Activated CD4-positive, alpha-beta T cell treated with anti-CD3 and anti-CD28 coated beads for 48 hours (primary cell): Measurements from ENCODE around the gene COX14.
"Not testable (repeated sequence)": the region's sequence is repeated elsewhere in the genome, so short reads cannot be mapped to it uniquely, and the experiment has no call there.

Experiments
- DNase-seq: peaks from one replicate; pipeline ENCODE4 v3.0.0-alpha.2; 2020

Gene COX14

DNA sequence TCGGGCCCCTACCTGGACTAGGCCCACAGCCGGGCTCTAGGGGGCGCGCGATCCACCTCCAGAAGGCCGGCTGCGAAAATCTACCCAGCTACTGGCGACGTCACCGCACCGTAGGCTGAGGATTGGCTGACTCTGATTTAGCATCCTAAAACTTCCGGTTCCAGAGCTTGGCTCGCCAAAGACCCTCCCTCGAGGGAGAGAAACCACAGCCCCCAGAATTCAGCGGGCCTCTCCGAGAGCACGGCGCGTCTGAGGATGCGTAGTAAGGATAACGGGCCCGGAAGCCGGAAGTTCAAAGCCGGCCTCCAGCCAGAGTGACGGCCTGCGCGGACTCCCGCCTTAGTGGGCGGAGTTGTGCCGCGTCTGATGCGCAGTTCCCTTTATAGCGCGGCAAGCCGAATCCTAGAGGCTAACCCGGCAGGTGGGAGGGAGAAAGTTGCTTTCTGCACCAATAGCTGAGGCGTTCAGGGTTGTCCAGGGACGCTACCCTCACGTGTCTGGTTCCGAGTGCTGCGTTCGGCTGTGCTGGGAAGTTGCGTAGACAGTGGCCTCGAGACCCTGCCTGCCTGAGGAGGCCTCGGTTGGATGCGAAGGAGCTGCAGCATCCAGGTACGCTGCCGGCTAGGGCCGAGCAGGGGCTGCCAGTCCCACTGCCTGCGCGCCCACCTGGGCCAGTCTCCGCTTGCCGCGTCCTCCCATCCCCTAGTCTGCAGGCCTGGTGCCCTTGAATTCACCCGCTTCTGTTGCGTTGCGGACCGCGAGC is at the start of gene COX14:
TSS of gene COX14 (plus strand) at position 544 of the 763 bp plus-strand sequence. CDS start 7,808 bp downstream, outside the sequence.
- DNase-seq = peak; percentile 99

DNA sequence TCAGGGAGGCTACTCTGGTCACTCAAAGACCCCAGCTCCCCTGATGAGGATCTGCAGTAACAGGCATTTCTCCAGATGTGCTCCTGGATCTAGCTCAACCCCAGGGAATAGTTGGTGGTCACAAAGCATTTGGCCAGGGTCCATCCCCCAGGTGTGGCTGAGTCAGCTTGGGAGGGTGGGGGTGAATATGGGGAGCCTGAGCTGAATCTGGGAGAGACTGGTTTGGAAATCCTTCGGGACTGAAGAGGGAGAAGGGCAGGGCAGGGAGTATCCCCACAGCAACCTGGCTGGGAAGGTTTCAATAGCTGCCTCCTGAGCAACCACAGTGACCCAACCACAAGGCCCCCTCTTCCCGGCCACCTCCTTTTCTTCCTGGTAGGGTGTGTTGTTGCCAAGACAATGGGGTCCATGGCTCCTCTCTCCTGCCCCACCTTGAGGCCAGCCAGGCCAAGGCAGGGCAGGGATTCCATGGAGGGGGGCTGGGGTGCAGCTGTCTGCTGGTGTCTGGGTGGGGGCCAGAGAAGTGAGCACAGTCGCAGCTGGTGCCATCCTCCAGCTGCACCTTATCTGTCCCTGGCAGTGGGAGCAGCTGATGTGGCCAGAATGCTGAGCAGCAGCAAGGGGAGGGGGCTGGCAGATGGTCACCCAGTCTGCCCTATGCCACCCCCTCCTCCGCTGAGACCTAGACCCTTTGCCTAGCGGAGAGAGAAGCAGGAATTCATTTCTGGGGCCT is 49.1 kb upstream of the COX14 start:
- no peak for DNase-seq

DNA sequence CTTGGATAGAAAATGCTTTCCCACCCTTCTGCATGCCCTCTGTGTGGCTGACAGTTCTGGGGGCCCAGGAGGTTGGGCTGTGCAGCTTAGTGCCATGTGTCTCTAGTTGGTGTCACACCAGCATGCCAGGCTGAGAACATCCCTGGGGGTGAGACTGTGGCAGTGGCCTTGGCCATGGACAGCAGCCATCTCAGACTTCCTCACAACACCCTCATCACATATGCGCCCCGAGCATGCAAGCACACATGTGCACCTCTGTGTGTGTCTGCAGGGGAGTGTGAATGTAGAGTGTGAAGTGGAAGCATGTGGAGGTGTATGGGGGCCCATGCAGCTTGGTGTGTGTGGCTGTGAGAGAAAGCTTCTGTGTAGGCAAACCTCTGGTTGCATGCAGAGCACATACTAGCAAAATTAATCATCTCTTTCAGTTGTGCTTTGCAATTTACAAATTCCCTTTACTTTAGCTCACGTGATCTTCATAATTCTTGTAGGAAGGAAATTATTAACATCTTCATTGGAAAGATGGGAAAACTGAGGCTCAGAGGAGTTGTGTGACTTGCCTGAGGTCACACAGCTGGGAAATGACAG is 46.2 kb upstream of the COX14 start:
- no peak for DNase-seq

DNA sequence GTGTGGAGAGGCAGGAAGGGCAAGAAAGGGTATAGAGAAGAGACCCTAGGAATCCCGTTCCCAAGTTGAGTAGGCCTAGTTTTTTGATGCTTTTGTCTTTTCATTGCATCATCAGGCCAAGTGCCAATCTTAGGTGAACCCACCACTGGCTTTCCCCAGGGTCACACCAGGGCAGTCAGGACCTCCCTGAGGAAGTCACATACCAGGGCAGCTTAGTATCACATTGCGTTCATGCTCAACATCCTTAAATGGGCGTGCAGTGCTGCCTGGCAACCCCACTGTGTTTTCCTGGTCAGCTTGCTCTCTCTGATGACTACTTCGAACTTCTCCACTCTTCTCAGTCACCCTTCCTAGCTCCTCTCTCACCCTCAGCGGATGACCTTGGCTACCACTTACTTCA is 45.6 kb upstream of the COX14 start:
- no peak for DNase-seq

DNA sequence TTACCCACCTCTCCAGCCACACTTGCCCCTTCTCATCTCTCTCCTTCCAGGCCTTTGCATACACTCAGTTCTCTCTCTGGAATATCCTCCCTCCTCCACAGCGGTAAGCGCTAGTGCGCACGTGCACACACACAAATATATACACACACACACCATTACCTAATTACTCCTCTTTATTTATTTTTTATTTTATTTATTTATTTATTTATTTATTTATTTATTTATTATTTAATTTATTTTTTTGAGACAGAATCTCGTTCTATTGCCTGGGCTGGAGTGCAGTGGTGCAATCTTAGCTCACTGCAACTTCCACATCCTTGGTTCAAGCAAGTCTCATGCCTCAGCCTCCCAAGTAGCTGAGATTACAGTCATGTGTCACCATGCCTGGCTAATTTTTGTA is 43.0 kb upstream of the COX14 start:
- DNase-seq = no peak

DNA sequence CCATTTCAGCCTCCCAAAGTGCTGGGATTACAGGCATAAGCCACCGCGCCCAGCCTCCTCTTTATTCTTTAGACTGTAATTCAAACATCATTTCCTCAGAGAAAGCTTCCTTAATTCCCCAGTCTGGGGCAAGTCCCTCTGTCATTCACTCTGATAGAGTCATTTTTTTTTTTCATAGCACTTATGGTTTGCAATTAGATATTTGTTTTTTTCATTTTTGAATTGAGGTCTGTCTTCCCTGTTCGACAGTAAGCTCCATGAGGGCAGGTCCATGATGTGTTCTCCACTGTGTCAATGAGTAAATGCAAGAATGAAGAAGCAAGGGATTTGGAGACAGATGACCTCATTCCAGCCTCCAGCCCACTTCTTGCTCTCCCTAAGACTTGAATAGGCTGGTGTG is 42.5 kb upstream of the COX14 start:
- no peak for DNase-seq

DNA sequence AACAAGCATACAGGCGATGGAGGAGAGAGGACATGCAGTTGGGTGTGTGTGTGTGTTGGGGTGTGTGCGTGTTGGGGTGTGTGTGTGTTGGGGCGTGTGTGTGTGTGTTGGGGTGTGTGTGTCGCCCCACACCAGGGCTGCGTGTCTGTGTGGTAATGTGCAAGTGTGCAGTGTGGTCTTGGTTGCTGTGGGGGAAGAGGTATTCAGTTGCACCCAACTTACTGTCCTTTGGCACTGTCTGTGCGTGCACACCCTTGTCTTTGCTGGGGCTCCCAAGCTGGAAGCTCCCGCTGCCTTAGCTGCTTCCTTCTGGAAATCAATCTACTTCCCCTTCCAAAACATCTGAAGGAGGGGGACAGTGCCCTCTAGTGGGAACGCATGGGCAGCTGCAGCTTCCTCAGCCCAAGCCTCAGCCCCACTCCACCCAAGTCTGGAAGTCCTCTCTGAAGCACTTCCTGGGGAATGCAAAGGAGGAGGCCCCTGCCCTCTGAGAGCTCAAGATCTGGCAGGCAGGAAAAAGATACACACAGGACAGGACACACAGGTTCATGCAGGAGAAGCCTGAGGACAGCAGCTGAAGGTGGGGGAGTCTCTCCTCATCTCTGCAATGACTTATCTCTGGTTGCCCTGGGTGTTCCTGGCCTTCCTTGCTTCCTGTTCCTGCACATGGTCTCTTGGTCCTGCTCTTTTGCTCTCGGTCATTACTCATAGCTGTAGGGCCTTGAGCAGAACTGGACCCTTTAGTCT is 41.5 kb upstream of the COX14 start:
- DNase-seq = peak; percentile 79

DNA sequence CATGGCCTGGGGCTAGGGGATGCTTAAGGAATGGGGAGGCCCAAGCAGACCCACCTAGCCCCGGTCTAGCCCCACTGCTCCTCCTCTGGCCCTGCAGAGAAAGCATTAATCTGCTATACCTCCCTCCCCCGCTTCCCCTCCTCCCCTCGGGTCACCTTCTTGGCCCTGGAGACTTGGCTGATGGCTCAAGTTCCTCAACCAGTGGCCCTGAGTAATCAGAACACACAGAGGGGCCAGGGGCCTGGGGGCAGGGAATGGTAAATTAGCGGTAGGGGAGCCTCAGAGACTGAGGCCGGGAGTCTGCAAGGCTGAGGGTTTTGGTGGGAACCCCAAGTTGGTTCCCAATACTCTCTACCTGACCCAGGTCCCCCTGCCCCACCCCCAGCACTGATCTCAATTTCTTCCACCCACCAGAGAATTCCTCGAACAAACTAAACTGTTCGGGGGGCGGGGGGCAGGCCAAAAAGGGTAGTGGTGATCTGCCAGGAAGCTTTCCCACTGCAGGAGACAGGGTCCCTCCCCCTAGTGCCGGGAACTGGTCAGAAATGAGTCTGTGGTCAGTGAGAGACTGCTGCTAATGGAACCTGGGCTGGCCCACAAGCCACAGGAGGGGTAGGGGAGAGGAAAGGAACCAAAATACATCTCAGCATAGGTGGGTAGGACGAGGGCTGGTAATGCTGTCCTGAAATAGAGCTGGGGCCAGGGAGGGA is 39.7 kb upstream of the COX14 start:
- DNase-seq = no peak

DNA sequence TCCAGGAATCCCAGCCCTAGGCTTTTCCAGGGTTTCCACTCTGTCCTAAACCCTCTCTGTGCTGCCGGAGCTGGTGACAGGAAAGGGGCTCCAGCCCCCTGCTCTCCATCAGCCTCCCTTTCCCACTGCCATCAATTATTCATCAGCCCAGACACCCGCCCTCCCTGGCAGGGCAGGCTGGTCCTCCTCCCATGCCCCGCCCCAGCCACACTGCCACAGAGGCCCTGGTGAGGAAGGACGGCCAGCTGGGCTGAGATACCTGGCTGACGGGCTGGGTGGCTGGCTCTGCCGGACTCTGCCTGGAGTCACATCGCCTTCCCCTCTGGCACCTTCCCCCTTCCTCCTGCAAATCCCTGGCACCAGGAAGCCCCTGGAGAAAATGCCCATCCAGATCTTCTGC is 38.8 kb upstream of the COX14 start:
- DNase-seq = no peak

DNA sequence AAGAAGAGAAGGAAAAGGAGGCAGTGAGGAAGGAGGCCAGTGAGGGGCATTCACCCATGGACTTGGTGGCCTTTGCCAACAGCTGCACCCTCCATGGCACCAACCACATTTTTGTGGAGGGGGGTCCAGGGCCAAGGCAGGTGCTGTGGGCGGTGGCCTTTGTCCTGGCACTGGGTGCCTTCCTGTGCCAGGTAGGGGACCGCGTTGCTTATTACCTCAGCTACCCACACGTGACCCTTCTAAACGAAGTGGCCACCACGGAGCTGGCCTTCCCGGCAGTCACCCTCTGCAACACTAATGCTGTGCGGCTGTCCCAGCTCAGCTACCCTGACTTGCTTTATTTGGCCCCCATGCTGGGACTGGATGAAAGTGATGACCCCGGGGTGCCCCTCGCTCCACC is 38.3 kb upstream of the COX14 start:
- DNase-seq = no peak

DNA sequence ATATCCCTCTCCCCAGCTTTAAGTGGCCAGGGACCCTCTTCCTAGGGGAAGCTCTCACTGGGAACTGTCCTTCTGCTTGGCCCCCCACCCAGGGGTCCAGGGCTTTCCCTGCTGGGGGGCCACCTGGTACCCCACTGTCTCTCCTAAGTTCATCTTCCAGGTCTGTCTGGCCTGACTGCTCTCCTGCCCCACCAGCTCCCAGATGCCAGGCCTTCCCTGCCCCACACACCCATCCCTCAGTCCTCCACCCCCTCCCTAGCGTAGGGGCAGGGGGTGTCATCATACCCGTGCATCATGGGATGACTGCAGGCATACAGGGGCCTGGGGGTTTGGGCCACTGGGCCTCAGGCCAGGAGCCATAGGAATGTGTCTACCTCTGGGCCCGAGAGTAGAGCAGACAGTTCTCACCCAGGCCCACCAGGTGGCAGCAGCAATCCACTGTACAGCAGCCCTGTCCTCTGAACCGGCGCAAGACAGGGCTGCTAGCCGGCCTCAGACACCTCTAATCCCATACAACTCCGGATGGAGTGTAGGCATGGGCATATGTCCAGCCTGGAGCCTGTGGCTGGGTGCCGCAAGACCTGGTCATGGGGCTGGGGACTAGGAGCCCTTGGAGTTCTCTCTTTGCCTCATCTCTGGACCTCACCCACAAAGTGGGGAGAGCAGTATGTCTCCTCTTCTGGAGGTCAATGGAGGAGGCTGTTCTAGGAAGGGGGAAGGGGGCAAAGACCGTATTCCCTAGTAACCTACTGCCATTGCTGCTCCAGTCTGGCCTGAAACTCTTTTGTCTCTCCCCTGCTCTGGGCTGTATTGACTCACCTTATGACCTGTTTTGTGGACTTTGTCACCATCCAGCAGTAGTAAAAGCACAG is 36.9 kb upstream of the COX14 start:
- DNase-seq = peak; percentile 87

DNA sequence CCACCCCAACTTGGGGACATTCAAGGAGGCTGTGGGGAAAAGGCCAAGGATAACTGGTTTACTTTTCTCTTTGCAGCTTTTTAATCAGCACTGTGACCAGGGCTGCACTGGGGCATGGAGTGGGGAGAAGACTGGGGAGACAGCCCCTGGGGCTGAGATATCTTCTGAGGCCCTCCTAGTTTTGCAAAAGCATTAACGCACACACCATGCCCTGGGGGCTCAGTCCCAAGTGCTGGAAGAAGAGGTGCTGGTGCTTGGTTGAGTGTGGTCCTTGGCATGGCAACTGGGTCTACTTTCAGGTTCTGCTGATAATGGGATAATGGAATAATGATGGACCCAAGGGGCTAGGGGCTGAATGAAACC is 36.2 kb upstream of the COX14 start:
- no peak for DNase-seq

DNA sequence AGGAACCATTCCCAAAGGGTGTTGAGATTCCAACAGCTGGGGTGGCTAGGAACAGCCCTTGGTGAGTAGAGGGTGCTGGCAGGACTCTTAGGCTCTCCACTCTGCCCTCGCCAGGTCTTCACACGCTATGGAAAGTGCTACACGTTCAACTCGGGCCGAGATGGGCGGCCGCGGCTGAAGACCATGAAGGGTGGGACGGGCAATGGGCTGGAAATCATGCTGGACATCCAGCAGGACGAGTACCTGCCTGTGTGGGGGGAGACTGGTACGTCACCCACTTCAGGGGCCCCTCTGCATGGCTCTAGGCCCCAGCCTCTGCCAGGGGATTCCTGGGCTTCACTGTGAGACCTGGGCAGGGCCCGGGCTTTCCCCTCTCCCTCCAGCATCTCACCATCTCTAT is 34.9 kb upstream of the COX14 start:
- no peak for DNase-seq

DNA sequence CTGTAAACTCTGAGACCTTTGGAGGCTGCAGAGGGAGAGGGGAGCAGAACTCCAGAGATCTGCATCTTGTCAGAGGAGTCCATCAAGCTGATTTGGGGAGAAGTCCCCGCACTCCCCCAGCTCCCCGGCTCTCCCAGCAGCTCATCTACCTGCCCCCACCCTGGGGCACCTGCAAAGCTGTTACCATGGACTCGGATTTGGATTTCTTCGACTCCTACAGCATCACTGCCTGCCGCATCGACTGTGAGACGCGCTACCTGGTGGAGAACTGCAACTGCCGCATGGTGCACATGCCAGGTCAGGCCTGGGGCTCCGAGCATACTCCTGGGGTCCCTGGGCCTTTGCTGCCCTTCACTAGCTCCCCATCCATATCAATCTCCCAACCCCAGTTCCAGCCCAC is 33.8 kb upstream of the COX14 start:
- DNase-seq = no peak

DNA sequence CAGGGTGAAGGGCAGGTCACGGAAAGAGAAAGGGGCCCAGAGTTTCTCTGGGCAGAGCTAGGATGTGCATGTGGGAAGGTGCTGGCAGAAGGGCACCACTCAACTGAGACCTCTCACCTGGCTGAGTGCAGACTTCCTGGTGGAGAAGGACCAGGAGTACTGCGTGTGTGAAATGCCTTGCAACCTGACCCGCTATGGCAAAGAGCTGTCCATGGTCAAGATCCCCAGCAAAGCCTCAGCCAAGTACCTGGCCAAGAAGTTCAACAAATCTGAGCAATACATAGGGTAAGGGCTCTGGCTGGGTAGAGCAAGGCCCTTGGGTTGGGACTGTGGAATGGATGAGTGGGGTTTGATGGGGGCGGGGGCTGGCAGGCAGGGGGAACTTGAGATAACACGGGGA is 32.3 kb upstream of the COX14 start:
- DNase-seq = no peak

DNA sequence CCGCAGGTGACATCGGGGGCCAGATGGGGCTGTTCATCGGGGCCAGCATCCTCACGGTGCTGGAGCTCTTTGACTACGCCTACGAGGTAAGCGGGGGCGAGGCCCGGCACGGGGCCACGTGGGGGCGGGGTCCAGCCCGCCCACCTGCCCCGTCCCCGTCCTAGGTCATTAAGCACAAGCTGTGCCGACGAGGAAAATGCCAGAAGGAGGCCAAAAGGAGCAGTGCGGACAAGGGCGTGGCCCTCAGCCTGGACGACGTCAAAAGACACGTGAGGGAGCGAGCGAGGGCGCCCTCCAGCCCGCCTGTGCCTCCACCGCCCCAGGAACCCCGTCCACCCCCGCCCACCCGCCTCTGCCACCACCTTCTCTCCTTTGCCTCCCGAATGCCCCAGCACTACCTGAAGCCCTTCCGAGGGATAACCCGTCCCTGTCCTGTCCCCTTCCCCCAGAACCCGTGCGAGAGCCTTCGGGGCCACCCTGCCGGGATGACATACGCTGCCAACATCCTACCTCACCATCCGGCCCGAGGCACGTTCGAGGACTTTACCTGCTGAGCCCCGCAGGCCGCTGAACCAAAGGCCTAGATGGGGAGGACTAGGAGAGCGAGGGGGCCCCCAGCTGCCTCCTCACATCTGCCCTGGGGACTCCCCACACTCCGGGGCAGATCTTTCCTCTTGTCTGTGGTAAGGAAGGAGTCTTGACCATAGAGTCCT is 30.8 kb upstream of the COX14 start:
- DNase-seq = no peak

DNA sequence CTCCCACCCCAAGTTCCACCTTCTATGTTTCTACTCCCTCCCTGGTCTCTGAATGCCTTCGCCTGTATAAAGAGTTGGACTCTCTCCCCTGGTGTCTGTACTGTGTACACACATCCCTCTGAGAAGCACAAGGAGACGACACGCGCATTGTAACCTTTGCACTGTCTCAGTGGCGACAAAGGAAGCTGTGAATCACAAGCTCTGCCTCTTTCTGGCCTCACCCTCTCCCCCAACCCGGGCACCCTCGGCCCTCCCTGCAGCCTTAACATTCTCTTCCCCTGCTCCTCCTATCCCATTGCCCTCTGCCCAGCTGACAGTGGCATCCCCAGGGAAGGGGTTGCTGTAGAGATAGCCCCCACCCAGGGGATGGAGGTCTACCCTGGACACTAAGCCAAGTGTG is 29.4 kb upstream of the COX14 start:
- DNase-seq = peak; percentile 38

DNA sequence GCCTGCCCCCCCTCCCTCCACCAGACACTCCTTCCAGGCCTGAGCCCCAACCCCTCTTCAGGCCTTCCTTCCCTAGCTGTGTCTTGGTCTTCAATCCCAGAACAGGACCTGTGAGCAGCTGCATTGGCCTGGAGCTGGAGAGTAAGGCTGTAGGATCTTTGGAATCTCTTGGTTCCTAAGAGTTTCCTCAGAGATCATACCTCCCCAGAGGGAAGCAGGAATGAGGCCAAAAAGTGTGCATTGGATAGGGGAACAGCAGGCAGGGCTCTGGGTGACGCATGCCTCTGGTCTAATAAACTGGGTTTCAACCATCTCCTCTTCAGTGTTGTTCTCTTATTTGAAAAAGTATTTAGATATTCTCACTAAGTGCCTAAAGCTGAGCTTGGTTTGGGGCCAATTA is 28.7 kb upstream of the COX14 start:
- no peak for DNase-seq

DNA sequence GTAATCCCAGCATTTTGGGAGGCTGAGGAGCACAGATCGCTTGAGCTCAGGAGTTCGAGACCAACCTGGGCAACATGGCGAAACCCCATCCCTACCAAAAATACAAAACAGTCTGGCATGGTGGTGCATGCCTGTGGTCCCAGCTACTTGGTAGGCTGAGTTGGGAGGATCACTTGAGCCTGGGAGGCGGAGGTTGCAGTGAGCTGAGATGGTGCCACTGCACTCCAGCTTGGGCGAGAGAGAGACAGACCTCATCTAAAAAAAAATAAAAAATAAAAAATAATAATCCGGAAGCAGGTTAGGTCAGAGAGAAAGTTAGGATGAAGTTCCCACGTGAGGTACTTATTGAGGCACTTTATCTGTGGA is 27.6 kb upstream of the COX14 start:
- not testable (repeated sequence) for DNase-seq

DNA sequence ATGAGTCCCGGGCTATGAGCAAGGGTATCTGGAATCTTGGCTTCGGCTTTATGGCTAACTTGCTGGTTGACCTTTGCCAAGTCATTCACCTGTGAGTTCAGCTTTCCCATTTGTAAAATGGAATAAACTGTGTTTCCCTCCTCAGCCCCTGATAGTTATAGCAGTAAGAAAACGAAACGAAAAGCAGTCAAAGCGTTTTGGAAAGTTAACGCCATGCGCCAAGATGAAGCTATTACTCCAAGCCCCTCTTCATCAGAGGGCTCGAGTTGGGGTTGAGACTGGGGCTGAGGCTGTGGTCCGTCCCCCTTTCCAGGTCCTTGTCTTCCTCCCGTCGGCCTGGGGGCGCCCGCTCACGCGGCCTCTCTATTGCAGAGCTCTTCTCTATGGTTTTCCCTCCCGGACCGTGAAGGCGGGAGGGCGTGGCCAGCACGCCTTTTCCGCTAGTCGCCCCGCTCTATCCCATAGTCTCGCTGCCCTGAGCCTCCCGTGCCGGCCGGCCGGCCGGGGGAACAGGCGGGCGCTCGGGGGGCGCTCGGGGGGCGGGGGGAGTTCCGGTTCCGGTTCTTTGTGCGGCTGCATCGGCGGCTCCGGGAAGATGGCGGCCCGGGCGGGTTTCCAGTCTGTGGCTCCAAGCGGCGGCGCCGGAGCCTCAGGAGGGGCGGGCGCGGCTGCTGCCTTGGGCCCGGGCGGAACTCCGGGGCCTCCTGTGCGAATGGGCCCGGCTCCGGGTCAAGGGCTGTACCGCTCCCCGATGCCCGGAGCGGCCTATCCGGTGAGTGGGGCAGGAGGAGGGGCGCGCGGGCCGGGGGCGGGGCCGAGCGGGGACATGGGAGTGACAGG is 27.0 kb upstream of the COX14 start, which contains the start of gene SMARCD1:
TSS of gene SMARCD1 (plus strand) at position 568 of the 840 bp plus-strand sequence. CDS start at position 596, 28 bp downstream.
- peak; percentile 90 for DNase-seq
